NCI-H526 (cell line): ENCODE measurements around the gene CPEB2.
"Not testable (repeated sequence)": the region's sequence is repeated elsewhere in the genome, so short reads cannot be mapped to it uniquely, and the experiment has no call there.

Experiments used
- DNase-seq, 2 experiments: peaks; one replicate each; lab custom pipeline; 2025; lab: John Stamatoyannopoulos, UW

The CPEB2 gene

DNA sequence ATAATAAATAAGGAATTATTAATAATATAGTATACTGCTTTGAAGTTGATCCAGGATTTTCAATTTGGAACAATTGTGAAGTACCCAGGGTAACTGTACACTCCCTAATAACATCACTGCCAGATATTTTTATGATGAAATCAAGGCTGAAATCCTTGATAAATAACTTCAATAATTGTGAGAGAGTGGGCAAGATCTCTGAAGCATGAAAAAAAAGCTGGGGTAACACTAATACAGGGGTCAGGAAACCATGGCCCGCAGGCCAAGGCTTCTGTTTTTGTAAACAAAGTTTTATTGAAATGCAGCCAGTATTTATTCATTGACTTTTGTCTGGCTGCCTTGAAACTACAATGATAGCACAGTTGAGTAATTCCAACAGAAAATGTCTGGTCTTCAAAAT, 41.6 kb downstream of the CPEB2 start:
- no peak for DNase-seq

DNA sequence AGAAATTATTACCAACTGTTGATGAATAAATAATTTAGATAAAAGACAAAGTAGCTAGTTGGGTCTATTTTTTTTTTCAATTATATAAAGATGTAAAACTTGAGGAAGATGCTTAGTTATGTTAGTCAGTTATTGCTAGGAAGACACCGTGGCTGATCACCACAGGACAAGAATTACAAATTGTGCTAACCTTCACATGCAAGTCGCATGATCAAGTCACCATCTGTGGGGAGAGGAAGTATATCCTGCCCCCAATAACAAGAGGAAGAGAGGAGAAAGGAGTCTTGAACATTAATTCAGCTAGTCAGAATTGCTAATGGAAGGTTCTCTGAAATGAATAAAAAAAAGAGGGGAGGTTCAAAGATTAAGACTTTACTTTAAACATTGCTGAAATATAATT, 52.3 kb downstream of the CPEB2 start:
- no peak for DNase-seq

DNA sequence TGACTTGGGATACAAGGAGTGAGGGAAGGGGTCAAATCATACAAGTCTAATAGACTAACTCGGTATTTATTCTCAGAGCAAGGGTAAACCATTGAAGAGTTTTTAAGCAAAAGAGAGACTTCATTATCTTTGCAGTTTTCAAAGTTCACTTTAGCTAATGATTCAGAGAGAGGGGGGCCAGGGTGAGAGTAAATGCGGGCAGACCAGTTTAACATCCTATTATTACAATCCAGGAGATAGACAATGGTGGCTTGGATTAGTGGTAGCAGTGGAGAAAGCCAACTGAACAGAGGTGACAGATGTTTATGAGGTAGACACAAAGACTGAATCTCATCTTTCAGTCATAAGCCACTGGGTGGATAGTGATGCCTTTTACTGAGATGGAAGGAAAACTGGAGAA, 57.9 kb downstream of the CPEB2 start:
- DNase-seq = no peak

DNA sequence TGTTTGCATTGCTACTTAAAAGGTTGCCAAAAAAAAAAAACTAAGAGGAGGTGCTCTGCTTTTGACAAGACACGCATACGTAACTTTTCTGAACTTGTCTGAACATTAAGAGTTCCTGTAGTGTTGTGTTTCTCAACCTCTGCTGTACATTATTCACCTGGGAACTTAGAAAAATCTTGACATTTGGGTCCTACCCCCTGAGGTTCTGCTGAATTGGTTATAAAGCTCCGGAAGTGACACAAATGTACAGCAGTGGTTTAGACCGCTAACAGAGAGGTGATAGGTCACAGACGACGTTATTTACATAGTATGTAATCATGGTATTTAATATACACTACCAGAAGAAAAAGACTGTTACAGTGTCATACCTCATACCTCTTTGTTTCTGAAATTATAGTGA, 61.1 kb downstream of the CPEB2 start:
- no peak for DNase-seq

DNA sequence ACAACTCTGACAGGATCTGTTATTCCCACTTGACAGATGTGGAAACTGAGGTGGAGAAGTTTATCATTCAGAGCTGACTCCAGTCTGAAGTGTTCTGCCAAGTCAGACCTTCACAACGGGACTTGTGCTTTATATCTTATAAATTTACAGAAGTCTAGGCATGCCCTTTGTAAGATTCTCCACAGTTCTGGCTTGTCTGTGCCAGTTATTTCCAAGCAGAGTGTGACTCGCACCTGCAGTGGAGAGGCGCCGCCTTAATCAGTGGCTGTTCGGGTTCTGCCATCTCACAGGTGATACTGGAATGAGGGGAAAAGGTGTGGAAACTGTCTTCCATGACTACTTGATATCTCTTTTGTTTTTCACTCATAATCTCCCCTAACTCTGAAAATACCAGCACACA, 63.2 kb downstream of the CPEB2 start:
- DNase-seq = no peak

DNA sequence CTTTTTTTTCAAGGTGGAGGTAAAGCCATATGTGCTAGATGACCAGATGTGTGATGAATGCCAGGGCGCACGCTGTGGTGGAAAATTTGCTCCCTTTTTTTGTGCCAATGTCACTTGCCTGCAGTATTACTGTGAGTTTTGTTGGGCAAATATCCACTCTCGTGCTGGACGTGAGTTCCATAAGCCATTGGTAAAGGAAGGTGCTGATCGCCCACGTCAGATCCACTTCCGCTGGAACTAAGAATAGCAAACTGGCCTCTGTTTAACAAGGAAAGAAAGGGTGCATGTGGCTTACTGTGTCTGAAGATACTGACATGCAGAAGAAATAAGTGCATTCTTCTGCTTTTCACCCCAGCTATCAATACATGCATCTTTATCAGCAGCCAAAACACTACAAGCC, 63.9 kb downstream of the CPEB2 start:
- no peak for DNase-seq

DNA sequence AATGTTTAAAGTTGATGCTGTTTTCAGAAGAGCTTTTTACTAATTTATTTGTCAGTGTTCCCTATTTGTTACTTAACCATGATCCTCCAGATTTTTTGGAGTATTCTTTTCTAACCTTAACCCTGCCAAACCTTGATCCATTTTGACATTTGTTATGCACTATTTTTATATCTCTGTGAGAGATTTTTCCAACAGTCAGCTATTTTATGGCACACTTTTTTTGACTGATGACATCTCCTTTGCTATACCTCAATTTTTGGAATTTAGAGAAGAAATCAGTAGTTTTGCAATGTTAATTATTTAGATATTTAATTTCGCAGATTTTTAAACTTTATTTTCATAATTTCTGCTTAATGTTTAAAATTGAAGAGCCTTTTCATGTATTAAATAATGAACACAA, 66.0 kb downstream of the CPEB2 start:
- DNase-seq = no peak

DNA sequence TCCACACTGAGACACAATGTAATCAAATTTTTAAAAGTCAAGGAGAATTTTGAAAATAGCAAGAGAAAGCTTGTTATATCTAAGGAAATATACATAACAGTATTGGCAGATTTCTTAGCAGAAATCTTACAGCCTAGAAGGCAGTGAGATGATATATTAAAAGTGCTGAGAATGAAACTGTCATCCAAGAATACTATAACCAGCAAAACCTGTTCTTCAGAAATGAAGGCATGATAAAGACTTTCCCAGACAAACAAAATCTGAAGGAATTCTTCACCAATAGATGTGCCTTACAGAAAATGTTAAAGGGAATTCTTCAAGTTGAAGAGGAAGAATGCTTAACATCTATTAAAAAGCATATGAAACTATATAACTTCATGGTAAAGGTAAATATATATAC, 73.6 kb downstream of the CPEB2 start:
- DNase-seq = no peak

DNA sequence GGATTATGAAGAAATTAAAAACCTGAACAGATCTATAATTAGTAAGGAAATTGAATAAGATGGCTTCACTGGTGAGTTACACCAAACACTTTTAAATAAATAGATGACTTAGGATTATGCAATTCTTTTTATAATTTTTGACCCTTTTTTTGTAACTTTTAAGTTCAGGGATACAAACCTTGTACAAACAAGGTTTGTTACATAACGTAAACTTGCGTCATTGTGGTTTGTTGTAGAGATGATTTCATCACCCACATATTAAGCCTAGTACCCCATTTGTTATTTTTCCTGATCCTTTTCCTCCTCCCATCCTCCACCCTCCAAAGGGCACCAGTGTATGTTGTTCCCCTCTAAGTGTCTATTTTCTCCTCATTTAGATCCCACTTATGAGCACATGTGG, 75.7 kb downstream of the CPEB2 start:
- DNase-seq = no peak

DNA sequence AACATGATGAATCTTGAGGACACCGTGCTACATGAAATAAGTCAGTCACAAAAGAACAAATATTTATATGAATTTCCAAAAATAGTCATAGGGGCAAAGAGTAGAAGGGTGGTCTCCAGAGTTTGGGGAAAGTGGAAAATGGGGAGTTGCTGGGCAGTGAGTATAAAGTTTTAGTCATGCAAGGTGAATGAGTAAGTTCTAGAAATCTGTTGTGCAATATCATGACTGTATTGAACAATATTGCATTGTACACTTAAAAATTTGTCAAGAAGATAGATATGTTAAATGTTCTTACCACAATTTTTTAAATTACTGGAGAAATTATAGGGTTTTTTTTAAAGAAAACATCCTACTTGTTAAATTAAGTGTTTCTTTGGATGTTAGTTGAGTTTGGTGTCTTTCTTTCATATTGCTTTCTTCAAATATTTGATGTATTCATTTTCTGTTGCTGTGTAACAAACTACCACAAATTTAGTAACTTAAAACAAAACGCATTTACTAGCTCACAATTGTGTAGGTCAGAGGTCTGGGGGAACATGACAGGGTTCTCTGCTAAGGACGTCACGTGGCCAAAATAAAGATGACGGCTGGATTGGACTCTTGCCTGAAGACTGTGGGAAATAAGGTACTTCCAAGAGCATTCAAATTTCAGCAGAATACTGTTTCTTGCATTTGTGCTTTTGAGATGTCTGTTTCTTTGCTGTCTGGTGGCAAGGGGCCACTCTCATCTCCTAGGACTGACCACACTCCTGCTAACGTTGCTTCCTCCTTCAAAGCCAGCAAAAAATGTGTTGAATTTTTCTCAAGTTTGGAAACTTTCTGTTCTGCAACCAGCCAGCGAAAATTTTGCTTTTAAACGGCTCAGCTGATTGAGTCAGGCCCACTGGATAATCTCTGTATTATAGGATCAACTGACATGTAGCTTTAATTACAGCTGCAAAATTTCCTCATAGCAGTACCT, 76.7 kb downstream of the CPEB2 start:
- no peak for DNase-seq

DNA sequence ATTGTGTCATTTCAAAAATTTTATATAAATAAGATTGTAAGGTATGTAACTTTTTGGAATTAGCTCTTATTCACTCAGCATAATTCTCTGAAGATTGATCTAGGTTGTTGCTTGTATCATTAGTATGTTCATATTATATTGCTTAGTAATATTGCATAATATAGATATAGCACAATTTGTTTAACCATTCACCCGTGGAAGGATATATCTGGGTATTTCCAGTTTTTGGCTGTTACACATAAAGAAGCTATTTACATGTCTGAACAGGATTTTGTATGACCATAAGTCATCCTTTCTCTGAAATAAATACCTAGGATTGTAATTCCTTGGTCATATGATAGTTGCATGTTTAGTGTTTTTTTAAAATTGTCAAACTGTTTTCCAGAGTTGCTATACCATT, 82.5 kb downstream of the CPEB2 start:
- no peak for DNase-seq

DNA sequence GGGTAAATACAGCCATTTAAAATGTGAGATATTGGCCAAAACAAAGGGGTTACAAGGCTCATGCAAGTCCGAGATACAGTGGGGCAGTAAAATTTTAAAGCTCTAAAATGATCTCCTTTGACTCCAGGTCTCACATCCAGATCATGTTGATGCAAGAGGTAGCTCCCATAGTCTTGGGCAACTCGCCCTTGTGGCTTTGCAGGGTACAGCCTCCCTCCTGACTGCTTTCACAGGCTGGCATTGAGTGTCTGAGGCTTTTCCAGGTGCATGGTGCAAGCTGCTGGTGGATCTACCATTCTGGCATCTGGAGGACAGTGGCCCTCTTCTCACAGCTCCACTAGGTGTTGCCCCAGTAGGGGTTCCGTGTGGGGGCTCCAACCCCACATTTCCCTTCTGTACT, 83.5 kb downstream of the CPEB2 start:
- DNase-seq = not testable (repeated sequence)

DNA sequence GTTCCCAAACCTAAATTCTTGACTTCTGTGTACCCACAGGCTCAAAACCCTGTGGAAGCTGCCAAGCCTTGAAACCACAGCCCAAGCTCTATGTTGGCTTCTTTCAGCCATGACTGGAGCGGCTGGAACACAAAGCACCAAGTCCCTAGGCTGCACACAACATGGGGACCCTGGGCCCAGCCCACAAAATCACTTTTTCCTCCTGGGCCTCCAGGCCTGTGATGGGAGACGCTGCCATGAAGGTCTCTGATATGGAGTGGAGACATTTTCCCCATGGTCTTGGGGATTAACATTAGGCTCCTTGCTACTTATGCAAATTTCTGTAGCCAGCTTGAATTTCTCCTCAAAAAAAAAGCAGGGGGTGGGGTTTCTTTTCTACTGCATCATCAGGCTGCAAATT, 84.0 kb downstream of the CPEB2 start:
- DNase-seq = not testable (repeated sequence)

DNA sequence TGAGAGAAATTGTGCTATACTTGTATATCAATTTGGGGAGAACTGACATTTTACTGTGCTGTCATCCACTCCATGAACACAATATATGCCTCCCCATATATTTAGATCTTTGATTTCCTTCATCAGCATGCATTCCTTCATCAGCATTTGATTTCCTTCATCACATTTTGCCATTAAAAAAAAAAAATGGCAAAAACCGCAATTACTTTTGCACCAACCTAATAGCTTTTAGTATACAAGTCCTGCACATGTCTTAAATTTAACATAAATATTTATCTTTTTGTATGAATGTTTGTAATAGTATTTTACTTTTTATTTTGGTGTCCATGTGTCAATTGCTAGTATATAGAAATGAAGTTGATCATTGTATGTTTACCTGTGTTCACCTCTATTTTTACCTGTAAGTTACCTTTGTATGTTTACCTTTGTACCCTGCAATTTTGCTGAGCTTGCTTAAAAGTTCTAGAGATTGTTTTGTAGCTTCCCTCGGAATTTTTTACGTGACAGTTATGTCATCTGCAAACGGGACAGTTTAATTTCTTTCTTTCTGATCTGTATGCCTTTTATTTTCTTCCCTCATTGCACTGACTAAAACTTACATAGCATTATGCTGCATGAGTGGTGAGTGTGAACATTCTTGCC, 86.2 kb downstream of the CPEB2 start:
- DNase-seq = no peak

DNA sequence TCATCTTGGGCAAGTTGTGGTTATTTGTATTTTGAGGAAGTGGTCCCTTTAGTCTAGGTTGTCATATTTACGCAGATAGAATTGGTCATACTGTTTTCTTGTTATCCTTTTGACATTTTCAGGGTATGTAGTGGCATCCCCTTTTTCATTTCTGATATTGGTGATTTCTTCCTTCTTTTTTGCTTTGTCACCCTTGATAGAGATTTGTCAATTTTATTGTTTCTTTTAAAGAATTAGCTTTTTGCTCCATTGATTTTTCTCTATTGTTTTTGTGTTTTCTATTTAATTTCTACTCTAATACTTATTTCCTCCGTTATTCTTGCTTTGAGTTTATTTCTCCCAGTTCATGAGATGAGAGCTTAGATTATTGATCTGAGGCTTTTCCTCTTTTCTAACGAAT, 87.7 kb downstream of the CPEB2 start:
- no peak for DNase-seq

DNA sequence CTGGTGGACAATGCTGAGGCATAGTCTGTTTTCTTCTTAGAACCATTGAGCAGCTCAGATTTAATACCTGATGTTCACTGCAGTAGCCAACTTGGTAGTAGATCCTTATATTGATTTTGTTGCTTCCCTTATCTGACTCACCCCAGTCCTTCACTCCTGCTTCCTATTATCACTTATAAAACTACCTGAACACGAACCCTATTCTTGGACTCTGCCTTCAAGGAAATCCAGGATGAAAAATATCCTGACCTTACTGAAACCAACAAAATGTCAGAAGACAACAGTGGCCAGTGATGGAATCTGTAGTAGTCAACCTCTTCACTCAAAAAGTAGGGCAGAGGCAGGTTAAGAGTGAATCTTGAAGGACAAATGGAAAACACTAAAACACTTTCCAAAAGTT, 98.1 kb downstream of the CPEB2 start:
- no peak for DNase-seq

DNA sequence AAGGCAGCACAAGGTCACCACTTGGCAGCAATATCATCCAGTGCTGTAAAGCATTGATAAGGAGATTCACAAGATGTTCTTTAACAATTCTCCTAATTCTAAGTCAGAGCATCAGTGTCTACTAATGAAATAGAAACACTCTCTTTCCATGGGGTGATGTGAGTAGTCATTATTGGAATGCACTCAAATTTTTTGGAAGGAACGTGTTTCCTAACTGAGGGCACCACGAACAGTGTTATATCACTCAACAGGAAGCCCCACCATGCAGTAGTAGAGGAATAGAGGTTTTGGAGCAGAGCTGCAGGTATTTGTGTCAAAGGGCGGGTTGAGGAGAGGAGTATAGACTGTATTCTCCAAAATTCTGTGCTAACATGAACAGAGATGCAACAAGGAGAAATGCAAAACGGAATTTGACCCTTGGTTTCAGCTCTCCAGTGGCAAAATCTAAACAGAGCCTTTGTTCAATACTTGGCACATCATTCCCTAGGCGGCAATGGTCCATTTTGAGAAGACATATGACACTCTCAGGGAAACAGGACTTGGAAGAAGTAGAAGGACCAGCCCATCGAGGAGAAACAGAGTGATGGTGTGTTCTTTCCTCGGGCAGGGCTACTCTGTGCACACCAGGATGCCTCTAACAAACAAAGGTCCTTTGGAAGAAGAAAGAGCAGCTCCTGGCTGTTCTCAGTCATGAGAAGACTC, 98.9 kb downstream of the CPEB2 start:
- DNase-seq = no peak

DNA sequence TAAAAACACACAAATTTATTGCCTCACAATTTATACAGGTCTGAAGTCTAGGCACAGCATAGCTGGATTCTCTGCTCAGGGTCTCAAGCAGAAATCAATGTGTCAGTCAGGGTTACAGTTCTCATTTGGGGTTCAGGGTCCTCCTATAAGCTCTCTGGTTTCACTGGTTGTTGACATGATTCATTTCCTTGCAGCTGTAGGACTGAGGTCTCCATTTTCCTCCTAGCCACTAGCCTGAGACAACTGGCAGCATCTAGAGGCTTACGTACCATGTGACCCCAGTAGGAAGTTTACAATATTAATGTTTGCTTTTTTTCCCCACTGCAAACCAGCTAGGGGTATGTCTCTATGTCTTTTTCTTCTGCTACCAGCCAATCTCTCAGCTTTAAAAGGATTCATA, 102.5 kb downstream of the CPEB2 start:
- no peak for DNase-seq

DNA sequence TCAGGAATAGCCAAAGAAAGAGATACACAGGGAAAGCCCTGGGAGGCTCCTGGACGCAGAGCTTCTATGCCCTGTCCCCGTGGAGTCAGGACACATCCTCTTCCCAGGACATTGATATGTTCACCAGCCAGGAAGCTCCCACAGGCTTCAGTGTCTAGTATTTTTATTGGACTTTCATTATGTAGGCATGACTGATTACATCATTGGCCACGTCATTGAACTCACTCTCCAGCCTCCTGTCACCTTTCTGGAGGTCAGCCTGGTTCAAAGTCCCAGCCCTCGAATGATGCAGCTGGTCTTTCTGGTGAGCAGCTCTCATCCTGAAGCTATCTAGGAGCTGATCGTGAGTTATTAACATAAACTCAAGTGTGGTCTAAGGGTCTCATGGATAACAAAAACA, 104.1 kb downstream of the CPEB2 start:
- no peak for DNase-seq

DNA sequence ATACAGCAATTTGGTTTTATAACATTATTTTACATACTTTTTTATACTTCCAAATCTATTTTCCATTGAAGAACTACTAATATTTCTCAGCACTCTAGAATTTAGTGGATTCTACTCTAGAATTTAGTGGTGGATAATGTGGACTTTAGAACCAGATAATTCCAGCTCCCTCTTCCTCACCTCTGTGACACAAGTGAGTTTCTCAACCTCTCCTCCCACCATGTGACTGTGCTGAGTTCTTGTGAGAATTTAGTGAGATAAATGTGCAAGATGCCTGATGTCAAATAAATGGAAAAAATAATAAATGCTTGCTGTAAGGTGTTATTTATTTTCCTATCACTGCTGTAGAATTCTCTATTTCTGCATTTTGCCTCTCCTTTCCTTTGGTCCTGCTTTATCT, 107.3 kb downstream of the CPEB2 start:
- DNase-seq = no peak

DNA sequence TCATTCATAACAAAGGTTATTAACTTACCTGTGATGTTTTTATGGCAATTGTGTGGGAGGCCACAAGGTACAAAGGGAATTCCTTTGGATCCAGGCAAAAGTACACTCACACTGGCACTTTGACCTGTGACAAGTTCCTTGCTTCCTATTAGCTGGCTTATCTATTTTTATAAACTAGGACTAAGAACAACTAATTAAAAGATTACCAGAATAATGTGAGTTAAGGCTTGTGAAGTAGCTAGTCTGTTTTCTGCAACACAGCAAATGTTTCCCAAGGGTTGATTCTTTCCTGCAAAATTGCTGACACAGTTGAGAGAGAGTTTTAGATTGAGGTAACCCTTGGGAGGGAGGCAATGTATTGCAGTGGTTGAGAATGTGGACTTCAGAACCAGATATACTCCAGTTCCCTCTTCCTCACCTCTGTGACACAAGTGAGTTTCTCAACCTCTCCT, 107.9 kb downstream of the CPEB2 start:
- DNase-seq = no peak

DNA sequence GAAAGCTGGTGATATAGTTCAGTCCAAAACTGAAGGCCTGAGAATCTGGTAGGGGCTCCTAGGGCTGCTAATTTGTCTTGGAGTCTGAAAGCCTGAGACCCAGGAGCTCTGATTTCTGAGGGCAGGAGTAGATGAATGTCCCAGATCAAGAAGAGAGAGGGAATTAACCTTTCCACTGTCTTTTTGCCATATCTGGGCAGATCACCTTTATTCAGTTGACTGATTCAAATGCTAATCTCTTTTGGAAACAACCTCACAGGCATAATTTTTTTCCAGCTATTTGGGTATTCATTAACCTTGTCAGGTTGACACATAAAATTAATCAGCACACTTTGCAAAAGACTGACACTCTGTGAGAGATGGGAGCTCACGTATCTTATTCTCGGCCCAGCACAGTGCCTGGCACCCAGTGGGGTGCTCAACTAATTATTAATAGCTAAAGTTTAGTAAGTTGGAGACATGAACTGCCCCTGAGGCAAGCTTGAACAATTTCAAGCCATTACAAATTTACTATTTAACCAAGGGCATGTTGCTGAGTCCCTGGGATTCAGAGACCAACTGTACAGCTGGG, 114.3 kb downstream of the CPEB2 start:
- DNase-seq = no peak
